Upper lobe of right lung (tissue), 1 donor: ENCODE measurements around the gene STX1B. TPM values are rescaled to one million over a fixed set of nuclear protein-coding genes. Genes with fewer than 3 reads are reported as not detected.

Experiments
- total RNA-seq: library from RNA; stranded (reverse); fragmentation: NEBNext Ultra II Directional; extraction: Animal tissue kit (Norgen Biotek cat#: 25700); gene quantifications from one replicate; pipeline ENCODE4 v1.2.1, GENCODE V29; 2021
- donor health status: DM: no; HTN: yes; CAD: no; lungs with severe emphysema.

The STX1B gene
- total RNA-seq, 1 donor from 2014 or later, result 0.58 TPM

Other genes starting within 250 kb of the STX1B start
- gene CFAP119, start 248.6 kb downstream of the STX1B start, total RNA-seq, result 5.5 TPM
- gene RNF40, start 248.3 kb downstream of the STX1B start, total RNA-seq, result 93.6 TPM
- gene ZNF629, start 223.4 kb downstream of the STX1B start, total RNA-seq, result 13.3 TPM
- gene BCL7C, start 116.6 kb downstream of the STX1B start, total RNA-seq, result 25.3 TPM
- gene CTF1, start 114.0 kb downstream of the STX1B start, total RNA-seq, result 9.3 TPM
- 13.4 TPM for gene FBXL19, start 87.1 kb downstream of the STX1B start, total RNA-seq
- 19.5 TPM for gene ORAI3, start 61.6 kb downstream of the STX1B start, total RNA-seq
- gene SETD1A, start 52.9 kb downstream of the STX1B start, total RNA-seq, result 18.6 TPM
- gene HSD3B7, start 25.4 kb downstream of the STX1B start, total RNA-seq, result 30.4 TPM
- gene STX4, start 22.9 kb upstream of the STX1B start, total RNA-seq, result 91.7 TPM
- 8.3 TPM for gene ZNF668, start 63.6 kb upstream of the STX1B start, total RNA-seq
- gene ZNF646, start 63.8 kb upstream of the STX1B start, total RNA-seq, result 20.6 TPM
- 1.8 TPM for gene PRSS53, start 78.3 kb upstream of the STX1B start, total RNA-seq
- 72.7 TPM for gene VKORC1, start 84.2 kb upstream of the STX1B start, total RNA-seq
- 33.3 TPM for gene BCKDK, start 97.7 kb upstream of the STX1B start, total RNA-seq
- 80.4 TPM for gene KAT8, start 107.0 kb upstream of the STX1B start, total RNA-seq
- gene PRSS8, start 125.1 kb upstream of the STX1B start, total RNA-seq, result 103 TPM
- gene PRSS36, start 139.4 kb upstream of the STX1B start, total RNA-seq, result 3.5 TPM
- gene FUS, start 169.5 kb upstream of the STX1B start, total RNA-seq, result 175 TPM
- gene PYCARD, start 192.1 kb upstream of the STX1B start, total RNA-seq, result 49.5 TPM
- 0.17 TPM for gene TRIM72, start 203.5 kb upstream of the STX1B start, total RNA-seq
- gene PYDC1, start 206.5 kb upstream of the STX1B start, total RNA-seq, result not detected
- 44.8 TPM for gene ITGAM, start 249.3 kb upstream of the STX1B start, total RNA-seq